ENCODE measurements around the gene CREB3L4.
"Not testable (repeated sequence)": the region's sequence is repeated elsewhere in the genome, so short reads cannot be mapped to it uniquely, and the experiment has no call there.

CREB3L4 gene

DNA sequence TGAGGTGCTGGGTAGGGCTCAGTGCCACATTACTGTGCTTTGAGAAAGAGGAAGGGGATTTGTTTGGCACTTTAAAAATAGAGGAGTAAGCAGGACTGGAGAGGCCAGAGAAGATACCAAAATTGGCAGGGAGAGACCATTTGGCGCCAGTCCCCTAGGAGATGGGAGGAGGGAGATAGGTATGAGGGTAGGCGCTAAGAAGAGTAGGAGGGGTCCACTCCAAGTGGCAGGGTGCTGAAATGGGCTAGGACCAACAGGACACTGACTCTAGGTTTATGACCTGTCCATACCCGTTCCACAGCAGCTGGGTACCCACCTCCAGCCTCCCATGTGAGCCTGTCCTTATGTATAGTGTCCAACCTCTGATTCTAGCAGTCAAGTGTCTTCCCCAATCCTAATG, 8.2 kb upstream of the CREB3L4 start:
- no peak for DNase-seq

DNA sequence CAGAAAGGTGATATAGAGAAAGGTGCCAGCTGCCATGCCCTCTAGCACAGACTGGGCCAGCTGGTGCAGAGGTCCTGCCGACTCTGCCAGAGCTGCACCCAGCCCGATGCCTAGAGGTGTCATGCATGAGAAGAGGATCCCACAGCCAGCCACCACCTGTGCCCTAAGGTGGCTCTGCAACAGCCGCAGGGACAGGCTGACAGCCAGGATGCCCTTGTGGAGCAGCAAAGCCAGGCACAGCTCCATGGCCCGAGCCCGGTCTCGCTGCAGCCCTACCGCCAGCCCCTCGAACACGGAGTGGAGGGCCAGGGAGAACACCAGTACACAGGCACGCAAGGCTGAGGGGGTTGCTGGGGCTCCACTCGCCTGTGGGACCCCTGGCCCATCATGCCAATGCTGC, 7.5 kb upstream of the CREB3L4 start:
- no peak for DNase-seq

DNA sequence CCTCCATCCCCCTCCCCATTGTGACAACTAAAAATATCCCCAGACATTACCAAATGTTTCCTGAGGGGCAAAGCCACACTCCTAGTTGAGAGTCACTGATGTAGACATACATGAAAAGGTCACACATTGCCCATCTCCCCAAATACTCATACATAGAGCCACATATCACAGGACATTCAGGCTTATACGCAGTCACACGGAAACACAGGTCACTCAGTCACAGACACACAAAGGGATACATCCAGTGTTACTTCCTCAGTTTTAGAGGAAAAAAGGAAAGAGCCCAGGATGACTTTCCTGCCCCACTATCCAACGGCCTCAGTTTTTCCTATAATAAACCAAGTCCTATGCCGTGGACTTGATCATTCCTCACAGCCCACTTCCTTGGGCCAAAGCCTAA, 6.3 kb upstream of the CREB3L4 start:
- DNase-seq = peak in 1 of 4 experiments; percentile 40

DNA sequence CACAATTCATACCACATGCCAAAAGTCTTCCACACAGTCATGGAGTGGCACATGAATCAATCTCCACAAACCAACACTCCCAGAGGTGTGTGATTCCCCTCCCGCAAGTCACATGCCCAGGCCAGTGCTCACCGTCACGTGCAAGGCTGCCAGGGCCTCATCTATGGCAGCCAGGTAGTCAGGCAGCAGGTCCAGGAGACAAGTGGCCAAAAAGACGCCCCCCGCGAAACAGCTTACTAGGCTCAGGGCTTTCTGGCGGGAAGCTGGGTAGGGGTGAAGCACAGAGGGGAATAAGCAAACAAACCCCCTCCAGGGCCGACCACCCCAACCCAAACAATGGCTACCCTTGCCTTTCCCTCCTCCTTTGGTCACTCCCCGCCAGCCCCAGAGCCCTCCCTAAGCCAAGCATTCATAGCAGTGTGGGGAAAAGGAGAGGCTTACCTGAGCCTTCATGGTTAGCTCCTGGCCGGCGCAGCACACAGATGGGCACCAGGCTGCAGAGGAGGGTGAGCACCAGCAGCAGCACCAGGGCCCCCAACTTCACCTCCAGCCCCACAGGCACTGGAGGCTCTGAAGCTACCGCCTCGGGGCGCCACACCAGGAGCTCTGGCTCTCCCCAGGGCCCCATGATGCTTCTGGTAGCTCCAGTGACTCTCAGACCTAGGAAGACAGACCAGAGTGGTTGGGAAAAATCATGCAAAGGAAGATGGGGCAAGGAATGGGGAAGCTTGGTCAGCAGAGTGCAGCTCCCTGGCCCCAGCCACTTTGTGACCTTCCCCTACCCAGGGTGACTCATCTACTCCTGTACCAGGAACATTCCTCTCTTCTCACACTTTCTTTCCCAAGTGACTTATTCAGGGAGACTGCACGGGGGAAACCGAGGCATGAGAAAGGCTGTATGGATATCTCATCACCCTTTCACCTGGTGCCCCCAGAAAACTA, 5.3 kb upstream of the CREB3L4 start:
- peak; percentile 71 to 86 (median 85) for DNase-seq

DNA sequence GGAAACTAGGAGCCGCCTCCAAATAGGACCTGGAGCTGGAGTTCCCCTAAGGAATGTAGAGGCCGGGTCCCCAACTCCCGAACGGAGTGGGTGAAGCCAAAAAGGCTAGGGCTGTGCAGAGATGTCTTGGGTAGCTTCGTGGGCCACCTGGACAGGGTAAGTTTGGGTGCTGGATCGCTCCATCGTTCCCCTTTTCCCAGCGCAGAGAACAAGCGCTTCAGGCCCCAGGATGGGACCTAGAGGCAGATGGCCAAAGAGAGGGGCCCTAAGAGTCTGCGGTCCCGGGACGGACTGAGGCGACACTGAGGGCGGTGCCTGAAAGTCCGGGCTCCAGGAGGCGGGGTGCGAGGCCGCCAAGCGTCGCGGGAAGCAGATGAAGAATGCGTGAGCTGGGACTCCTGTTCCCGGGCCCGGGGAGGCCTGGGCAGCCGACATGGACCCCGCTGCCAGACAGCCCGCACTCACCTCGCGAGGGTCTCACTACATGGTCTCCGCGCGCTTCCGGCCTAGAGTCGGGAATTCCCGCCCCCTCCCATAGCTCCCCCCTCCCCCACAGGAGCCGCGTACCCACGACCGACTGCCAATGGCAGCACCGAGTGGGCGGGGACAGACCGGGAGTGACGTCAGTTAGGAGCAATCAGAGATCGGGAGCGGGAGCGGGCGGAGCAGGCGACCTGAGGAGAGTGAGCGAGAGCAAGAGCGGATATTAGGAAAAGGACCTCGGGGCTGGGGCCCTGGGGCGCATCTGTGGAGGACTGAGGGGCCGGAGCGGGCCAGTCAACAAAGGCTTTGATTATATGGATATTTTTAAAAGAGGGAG, 4.5 kb upstream of the CREB3L4 start, which contains the start of gene SLC39A1:
SLC39A1 (minus strand) TSS at position 508 of the 820 bp plus-strand sequence. CDS start 822 bp downstream, outside the sequence.
- peak; percentile 96 to 99 (median 98) for DNase-seq

DNA sequence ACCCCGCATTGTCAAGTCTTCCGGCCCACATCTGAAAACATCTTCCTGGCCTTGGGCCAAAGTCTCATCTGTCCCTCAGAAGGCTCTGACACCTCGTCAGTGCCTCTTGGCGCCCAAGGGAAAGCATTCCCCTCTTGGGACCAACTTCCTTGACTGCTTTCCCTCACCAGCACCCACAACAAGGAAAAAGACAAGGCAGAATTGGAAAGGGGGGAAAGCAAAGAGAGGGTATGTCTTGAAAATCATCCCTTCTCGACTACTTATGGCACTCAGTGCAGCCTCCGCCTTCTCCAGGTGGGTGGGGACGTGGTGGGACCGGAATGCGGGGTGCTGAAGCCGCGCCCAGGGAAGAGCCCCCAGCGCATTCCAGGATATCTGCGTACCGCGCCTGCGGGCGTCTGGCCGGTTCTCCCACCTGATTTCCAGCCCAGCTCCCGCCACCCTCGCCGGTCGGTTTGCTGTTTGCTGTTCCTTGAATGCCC, 3.8 kb upstream of the CREB3L4 start:
- peak in 1 of 4 experiments; percentile 51 for DNase-seq

DNA sequence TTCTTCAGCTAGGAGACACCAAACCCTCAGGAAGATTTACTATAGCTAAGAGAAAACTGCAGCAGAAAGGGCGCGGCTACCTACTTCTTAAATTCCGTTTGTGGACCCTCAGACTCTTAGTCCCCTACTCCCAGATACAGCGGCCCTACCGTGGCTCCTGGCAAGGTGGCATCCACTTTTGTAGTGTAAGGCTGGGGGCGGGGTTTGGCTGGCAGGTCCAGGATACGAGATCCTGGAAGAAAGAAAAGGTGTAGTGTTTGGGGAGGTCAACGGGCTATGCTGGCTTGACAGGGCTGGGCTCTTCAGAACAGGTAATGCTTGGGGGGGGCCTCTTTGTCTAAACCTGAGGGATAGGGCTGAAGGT, 280 bp downstream of the CREB3L4 start:
- DNase-seq = no peak

DNA sequence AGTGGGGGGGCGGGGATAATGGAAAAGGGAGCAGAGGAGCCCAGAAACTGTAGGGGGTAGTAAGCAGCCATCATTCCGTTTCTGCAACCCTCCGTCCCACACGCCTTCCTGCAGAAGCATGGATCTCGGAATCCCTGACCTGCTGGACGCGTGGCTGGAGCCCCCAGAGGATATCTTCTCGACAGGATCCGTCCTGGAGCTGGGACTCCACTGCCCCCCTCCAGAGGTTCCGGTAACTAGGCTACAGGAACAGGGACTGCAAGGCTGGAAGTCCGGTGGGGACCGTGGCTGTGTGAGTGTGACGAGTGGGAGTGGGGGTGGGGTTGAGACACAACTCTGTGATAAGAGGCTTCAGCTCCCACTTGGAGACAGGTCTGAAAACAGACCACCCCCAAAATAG, 706 bp downstream of the CREB3L4 start:
- no peak for DNase-seq

DNA sequence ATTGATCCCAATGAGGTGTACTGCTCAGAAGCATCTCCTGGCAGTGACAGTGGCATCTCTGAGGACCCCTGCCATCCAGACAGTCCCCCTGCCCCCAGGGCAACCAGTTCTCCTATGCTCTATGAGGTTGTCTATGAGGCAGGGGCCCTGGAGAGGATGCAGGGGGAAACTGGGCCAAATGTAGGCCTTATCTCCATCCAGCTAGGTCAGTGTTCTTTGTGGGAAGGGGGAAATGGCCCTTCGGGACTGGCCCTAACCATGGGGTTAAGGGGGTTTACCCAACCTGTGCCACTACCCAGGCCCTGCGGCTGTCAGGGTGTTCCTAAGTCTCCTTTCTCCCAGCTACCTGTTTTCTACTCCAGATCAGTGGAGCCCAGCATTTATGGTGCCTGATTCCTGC, 1.3 kb downstream of the CREB3L4 start:
- no peak for DNase-seq

DNA sequence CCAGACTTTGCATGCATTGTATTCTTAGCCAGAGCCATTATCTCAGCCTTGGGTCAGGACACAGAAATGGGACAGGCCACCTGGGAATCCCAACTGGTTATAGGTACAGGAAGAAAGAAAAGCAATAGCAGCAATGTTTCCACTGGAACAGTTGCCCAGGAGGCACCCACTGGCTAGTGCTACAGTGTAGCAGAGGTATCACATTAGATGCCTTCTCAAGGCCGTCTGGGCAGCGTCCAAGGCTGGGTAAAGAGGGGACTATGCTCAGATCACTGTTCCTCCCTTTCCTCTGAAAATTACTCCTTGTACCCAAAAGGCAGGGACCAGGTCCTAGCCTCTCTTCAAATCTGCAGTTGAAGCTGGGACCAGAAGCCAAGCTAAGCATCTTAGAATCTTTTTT, 2.6 kb downstream of the CREB3L4 start:
- DNase-seq = no peak

DNA sequence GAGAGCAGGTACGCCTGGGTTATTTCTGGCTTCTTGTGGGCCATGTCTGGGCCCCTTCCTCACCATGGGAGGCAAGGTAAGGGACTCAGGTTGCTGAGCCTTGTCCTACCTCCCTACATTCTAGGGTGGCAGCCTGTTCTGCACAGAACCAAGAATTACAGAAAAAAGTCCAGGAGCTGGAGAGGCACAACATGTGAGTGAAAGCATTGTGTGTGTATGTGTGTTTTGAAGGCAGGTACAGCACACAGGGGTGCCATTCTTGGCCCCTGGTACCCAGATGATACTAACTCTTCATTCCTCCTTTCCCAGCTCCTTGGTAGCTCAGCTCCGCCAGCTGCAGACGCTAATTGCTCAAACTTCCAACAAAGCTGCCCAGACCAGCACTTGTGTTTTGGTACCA, 5.4 kb downstream of the CREB3L4 start:
- DNase-seq = no peak

DNA sequence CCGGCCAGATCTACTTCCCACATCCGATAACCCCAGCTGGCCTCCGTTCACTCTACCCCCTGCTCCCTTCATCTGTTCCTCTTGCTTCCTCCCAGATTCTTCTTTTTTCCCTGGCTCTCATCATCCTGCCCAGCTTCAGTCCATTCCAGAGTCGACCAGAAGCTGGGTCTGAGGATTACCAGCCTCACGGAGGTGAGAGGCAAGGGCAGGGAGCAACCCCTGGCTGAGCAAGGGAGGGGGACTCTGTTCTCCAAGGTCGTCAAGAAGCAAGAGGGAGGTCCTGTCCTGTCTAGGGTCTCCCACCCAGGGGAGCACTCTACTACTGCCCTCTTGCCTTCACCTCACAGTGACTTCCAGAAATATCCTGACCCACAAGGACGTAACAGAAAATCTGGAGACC, 5.8 kb downstream of the CREB3L4 start:
- DNase-seq = no peak

DNA sequence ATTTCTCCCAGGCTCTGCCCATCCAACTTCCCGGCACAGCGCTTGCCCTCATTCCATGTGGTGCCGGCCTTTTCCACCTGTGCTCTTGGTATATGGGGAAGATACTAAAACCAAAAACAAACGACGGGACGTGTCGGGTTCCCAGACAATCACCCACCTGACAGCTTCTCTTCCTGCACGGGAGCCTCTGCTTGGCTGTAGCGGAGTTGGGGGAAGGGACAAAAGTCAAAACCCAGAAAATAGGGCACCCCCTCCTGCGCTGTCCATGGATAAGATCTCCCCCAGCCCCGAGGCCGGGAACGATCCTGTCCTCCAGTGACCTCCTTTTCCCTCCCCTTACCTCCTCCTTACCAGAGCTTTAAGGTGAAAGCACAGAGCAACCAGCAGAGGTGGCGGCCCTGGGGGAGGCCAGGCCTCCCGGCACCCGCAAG, 9.1 kb downstream of the CREB3L4 start:
- DNase-seq = no peak

DNA sequence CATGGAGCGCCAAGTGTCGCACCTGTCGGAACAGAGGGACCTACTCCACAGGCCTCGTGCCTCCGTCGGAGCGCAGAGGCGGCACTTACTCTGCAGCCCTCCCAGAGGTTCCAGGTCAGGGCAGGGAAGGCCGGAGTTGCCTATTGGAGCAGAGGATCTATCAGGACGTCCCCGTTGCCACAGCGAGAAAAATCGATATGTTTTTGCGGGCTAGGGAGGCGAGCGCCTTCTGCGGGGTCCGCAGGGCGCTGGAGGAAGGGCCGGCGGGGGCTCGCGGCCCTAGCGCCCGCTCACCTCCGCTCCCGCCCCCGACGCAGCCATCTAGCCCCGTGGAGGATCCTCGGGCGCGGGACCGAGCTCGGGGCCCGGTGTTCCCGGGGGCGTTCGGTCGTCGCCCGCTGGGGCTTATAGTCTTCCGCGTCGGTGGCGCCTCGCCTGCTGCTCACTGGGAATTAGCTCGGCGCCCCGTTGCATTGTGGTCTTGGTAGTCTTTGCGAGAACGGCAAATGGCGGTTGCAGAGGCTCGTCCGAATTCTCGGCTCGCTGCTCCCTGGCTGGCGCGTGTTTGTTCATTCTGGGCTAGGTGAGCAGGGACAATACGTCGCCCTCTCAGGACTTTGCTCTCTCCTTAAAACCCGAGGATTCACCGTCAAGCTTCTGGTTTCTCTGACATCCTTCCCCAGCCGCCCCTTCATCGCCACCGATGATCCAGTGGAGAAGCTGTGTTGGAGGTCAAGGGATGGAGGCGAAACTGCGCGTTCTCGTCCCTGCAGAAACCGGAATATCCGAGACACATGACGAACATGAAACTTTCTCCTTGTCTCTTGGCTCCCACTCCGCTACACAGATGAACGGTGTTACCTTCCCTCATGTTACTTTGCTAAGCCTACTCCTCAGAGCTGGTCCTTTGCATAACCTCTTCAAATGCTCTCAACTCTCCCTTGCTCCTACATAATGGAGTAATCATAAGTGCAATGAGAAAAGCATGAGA, 9.8 kb downstream of the CREB3L4 start, which contains the start of gene JTB:
JTB (minus strand) TSS at position 425 of the 991 bp plus-strand sequence; CDS start at position 3, 422 bp downstream.
- DNase-seq = peak; percentile 86 to 93 (median 90)

DNA sequence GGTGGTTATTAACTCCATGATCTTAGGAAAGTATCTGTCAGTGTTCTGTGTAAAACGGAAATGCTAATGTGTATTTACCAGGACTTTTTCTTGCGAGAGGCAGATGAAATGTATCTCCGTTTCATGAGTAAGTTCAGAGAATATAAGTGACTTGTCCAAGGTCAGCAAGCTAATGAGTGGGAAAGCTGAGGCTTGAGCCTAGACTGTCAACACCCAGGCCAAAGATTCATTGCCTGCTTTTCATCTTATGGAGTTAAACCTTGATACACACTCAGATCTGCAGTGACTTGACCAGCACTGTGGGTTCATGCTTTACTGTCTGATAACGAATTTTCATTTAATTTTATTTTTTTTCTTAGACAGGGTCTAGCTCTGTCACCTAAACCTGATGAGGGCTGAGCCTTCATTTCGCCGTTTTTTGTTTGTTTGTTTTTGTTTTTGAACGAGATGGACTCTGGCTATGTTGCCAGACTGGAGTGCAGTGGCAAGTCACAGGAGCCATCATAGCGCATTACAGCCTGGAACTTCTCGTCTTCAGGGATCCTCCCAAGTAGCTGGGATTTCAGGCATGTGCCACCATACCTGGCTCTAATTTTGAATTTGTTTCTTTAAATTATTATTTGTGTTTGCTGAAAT, 10.7 kb downstream of the CREB3L4 start:
- DNase-seq = no peak

DNA sequence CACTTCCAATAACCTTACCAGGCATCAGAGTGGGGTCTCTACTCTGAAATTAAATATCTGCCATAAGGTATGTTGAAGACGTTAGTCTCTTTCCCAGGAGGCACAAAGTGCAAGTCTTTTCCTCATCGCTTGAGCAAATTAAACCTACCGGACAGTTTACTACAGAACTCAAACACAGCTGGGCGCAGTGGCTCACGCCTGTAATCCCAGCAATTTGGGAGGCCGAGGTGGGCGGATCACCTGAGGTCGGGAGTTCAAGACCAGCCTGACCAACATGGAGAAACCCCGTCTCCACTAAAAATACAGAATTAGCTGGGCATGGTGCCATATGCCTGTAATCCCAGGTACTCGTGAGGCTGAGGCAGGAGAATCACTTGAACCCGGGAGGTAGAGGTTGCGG, 11.4 kb downstream of the CREB3L4 start:
- DNase-seq = not testable (repeated sequence)

DNA sequence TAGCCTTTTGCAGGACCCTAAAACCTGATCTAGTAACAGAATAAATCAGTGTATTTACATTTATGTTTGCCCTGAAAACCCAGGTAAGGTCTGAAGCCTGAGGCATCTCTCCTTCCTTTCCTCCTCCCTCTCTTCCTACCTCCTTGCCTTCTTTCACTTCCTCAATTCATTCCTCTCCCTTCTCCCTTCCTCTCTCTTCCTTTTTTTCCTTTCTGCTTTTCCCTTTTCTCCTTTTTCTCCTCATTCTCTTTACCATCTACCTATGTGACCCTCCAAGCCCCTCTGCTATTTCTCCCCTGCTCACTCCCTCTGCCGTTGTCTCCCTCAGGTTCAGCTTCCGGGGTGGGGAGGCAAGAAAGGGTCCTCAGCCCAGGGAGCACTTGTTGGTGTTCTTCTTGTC, 14.0 kb downstream of the CREB3L4 start:
- not testable (repeated sequence) for DNase-seq

DNA sequence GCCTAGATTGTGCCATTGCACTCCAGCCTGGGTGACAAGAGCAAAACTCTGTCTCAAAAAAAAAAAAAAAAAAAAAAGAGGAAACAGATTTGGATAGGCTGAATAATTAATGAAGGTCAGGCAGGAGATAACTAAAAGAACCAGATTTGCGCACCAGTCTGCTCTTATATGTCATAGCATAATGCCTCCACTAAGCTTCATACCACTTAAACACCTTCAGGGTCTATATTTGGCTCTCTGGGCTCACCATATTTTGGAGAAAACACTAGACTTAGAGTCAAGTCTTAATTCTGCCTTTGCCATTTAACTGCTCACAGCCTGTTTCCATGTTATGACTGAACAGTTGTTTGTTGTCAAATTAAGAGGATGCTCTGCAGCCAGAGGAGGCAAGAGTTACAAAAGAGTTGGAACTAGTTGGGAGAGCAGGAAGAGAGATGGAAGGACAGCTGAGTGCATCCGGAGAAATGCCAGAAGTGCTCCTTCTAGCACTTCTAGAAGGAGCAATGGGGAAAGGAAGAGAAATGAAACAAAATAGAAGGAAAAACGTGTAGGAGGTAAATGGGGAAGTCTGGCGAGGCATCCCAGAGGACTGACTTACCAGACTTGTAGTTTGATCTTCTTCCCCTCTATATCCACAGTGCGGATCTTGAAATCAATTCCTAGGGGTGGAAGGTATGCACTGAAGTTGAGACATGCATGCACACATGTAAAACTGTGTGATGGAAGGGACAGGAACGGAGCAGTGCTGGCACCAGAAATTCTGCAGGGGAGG, 16.6 kb downstream of the CREB3L4 start:
- peak in 2 of 4 experiments; percentile 42 to 43 for DNase-seq

DNA sequence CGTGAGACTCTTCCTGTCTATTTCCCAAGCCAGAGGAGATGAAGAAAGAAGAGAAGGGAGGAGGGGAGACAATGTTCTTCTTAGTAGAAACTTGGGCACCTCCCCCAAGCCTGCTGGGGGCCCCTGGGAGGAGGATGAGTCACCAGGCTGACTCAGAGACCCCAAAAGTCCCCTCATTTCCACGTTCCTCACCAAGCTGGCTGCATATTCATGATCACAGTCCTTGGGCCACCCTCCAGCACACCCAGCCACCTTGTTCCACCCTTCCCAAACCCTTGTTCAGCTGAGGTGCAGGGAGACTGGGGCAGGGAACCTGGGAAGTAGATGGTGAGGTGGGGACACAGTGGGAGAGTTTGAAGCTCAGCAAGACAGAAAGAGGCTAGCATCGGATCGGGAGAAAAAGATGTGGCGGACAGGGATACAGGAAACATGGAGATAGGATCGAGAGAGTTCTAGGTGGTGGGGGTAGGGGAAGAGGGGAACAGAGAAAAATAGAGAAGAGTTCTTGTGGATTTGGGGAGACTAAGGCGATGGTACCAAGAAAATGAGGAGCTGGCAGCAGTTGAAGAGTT, 17.7 kb downstream of the CREB3L4 start:
- peak; percentile 44 to 74 (median 64) for DNase-seq
